ENCODE measurements around the gene LDB2. TPM values are rescaled to one million over a fixed set of nuclear protein-coding genes. Genes with fewer than 3 reads are reported as not detected.

Gene LDB2
- total RNA-seq, 1 experiment from 2014 or later = not detected

DNA sequence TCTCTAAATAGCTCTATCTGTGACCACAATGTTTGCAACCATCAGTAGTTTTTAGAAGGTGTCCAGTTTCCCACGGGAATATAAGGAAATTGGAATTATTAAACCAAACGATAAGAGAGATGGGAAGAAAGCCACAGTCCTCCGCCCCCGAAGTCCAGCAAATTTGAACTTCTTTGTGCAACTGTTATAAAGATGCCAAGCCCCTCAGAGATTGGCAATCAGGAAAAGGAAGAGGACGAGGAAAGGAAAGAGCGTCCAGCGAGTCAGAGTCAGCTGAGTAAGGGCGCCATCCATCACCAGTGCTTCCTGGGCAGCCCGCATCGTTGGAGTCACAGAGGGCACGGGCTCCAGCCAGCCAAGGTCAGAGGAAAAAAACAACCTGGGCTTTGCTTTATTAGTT is 35.7 kb downstream of the LDB2 start:
- CTCF ChIA-PET = no interaction called here
- POLR2A ChIA-PET (ENCODE audit: unreplicated experiment) = no interaction called here

DNA sequence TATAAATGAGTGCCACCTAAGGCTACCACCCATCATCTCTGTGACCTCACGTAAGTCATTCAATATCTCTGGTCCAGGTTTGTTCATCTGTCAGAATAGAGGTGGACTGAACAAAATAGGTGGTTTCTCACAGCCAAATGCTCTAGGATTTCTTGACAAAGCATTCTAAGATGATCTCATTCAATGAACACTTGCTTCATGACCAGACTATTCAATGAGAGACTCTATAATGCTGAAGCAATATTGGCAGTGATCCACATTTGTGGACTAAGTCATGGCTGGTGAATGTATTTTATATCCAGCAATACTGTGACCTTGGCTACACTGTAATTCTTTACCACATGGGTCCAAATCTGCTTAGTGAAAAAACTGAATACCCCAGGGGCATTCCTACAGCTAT is 37.9 kb downstream of the LDB2 start:
- Histone ChIP-seq H3K79me2 (ENCODE audit: low read depth) (no peaks in the 10 kb centered on the region), H3K4me1 (replicated peaks; ENCODE audit: insufficient read depth) (no peaks in the 10 kb centered on the region), H3K4me2 (no peak overlapping the region), H3K36me3 (ENCODE audit: low read depth) (no peaks in the 10 kb centered on the region), H4K20me1 (ENCODE audit: insufficient read depth) (no peaks in the 10 kb centered on the region), H3K27ac (no peak overlapping the region), H3K9me2 (ENCODE audit: insufficient read depth) (no peaks in the 10 kb centered on the region), H3K9me3 (ENCODE audit: insufficient read depth, low read depth) (no peaks in the 10 kb centered on the region), H3K27me3 (ENCODE audit: insufficient read depth, low read depth) (no peaks in the 10 kb centered on the region; the same call in 1 of the 2 replicates), H2AFZ (no peak overlapping the region), H3F3A (ENCODE audit: insufficient read depth, low read depth) (no peaks in the 10 kb centered on the region), H3K4me3 (no peak overlapping the region)
- intact Hi-C loops (cut with micrococcal nuclease; ENCODE audit: unreplicated experiment) = no loop called here
- no TSS peak for BruUV-seq (replicated peaks)
- ChIA-PET POLR2A (ENCODE audit: unreplicated experiment) (no interaction called here), CTCF (no interaction called here)
- DNase-seq = no peak
- TF ChIP-seq, protein P1, sequence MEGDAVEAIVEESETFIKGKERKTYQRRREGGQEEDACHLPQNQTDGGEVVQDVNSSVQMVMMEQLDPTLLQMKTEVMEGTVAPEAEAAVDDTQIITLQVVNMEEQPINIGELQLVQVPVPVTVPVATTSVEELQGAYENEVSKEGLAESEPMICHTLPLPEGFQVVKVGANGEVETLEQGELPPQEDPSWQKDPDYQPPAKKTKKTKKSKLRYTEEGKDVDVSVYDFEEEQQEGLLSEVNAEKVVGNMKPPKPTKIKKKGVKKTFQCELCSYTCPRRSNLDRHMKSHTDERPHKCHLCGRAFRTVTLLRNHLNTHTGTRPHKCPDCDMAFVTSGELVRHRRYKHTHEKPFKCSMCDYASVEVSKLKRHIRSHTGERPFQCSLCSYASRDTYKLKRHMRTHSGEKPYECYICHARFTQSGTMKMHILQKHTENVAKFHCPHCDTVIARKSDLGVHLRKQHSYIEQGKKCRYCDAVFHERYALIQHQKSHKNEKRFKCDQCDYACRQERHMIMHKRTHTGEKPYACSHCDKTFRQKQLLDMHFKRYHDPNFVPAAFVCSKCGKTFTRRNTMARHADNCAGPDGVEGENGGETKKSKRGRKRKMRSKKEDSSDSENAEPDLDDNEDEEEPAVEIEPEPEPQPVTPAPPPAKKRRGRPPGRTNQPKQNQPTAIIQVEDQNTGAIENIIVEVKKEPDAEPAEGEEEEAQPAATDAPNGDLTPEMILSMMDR (conservative IDR thresholded peaks at IDR 0.05) = no peak
- TF ChIP-seq EZH2 (IDR thresholded peaks at IDR 0.05; ENCODE audit: low read depth) = no peak

More for the DNA sequence above, 35.7 kb downstream of the LDB2 start:
- Histone ChIP-seq H3K4me2 (no peak overlapping the region), H3K27ac (no peak overlapping the region), H3K79me2 (ENCODE audit: low read depth) (no peaks in the 10 kb centered on the region), H3K4me3 (no peak overlapping the region), H3K27me3 (ENCODE audit: insufficient read depth, low read depth) (no peaks in the 10 kb centered on the region; the same call in 1 of the 2 replicates), H3K4me1 (replicated peaks; ENCODE audit: insufficient read depth) (no peaks in the 10 kb centered on the region), H3F3A (ENCODE audit: insufficient read depth, low read depth) (no peaks in the 10 kb centered on the region), H3K36me3 (ENCODE audit: low read depth) (no peaks in the 10 kb centered on the region), H4K20me1 (ENCODE audit: insufficient read depth) (no peaks in the 10 kb centered on the region), H3K9me2 (ENCODE audit: insufficient read depth) (no peaks in the 10 kb centered on the region), H2AFZ (no peak overlapping the region), H3K9me3 (ENCODE audit: insufficient read depth, low read depth) (no peaks in the 10 kb centered on the region)
- BruUV-seq (replicated peaks) = no TSS peak
- DNase-seq = no peak
- TF ChIP-seq EZH2 (IDR thresholded peaks at IDR 0.05; ENCODE audit: low read depth) = no peak
- TF ChIP-seq, protein P1 (conservative IDR thresholded peaks at IDR 0.05) = no peak
- intact Hi-C loops (cut with micrococcal nuclease; ENCODE audit: unreplicated experiment) = no loop called here

DNA sequence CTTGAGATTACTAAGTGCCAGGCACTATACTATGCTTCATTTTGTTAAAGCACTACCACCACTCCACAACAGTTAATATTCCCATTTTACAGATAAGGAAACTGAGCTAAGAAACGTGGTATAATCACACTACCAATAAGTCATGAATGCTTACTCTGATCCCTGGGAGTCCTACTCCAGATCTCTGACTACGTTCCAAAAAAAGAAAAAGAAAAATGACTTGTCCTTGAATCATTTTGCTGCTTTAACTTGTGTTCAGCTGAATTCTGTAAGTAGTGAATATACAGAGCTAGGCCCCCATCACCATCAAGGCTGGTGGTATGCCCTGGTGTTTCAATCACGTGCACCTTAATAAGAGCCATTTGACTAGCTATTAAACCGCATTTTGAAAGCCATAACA is 39.4 kb downstream of the LDB2 start:
- Histone ChIP-seq H3F3A (ENCODE audit: insufficient read depth, low read depth) (no peaks in the 10 kb centered on the region), H3K4me2 (no peak overlapping the region), H3K79me2 (ENCODE audit: low read depth) (no peaks in the 10 kb centered on the region), H4K20me1 (ENCODE audit: insufficient read depth) (no peaks in the 10 kb centered on the region), H3K4me1 (replicated peaks; ENCODE audit: insufficient read depth) (no peaks in the 10 kb centered on the region), H3K36me3 (ENCODE audit: low read depth) (no peaks in the 10 kb centered on the region), H3K27ac (no peak overlapping the region), H3K9me3 (ENCODE audit: insufficient read depth, low read depth) (no peaks in the 10 kb centered on the region), H2AFZ (no peak overlapping the region), H3K27me3 (ENCODE audit: insufficient read depth, low read depth) (no peaks in the 10 kb centered on the region), H3K9me2 (ENCODE audit: insufficient read depth) (no peaks in the 10 kb centered on the region), H3K4me3 (no peak overlapping the region)
- POLR2A ChIA-PET (ENCODE audit: unreplicated experiment) = no interaction called here
- TF ChIP-seq, protein P1 (conservative IDR thresholded peaks at IDR 0.05) = no peak
- TF ChIP-seq EZH2 (IDR thresholded peaks at IDR 0.05; ENCODE audit: low read depth) = no peak
- CTCF ChIA-PET = no interaction called here
- no peak for DNase-seq
- BruUV-seq (replicated peaks) = no TSS peak
- intact Hi-C loops (cut with micrococcal nuclease; ENCODE audit: unreplicated experiment) = no loop called here
